Body of pancreas (tissue), 4 donors: ENCODE measurements around the gene RASA4.
"Not testable (repeated sequence)": the region's sequence is repeated elsewhere in the genome, so short reads cannot be mapped to it uniquely, and the experiment has no call there.

Experiments used
- POLR2A ChIP-seq, 3 donors: fragments of 450-650 bp; IDR thresholded peaks; one replicate each; pipeline ENCODE4 v1.6.1; 2016; ENCODE audit warnings: antibody characterized with exemption in 3 of 3, mild to moderate bottlenecking in 2 of 3
- TF ChIP-seq, protein P1 (sequence below), 7 experiments: fragments of 450-650 bp in 4 of 7; fragments of 200-600 bp in 3 of 7; sonication (generic) in 3 of 7; IDR thresholded peaks; one replicate each; pipeline ENCODE4 v1.5.1; 2016 to 2019; ENCODE audit warnings: antibody characterized with exemption in 7 of 7

DNA sequence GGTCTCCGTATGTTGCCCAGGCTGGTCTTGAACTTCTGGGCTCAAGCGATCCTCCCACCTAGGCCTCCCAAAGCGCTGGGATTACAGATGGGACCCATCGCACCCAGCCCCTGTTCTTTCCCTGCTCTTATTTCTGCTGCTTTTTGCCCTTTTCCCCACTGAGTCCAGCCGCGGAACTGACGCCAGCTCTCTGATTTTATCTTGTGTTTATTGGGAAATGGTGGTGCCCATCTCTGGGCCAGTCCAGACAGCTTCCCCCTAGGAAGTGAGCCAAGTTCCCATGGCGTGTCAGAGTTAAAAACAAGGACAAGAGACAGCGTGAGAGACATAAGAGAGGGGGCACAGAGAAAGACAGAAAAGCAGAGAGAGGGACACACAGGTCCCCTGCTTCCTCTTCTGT is 14.1 kb upstream of the RASA4 start:
- TF ChIP-seq POLR2A (IDR thresholded peaks at IDR 0.05), result not testable (repeated sequence)
- TF ChIP-seq, protein P1, sequence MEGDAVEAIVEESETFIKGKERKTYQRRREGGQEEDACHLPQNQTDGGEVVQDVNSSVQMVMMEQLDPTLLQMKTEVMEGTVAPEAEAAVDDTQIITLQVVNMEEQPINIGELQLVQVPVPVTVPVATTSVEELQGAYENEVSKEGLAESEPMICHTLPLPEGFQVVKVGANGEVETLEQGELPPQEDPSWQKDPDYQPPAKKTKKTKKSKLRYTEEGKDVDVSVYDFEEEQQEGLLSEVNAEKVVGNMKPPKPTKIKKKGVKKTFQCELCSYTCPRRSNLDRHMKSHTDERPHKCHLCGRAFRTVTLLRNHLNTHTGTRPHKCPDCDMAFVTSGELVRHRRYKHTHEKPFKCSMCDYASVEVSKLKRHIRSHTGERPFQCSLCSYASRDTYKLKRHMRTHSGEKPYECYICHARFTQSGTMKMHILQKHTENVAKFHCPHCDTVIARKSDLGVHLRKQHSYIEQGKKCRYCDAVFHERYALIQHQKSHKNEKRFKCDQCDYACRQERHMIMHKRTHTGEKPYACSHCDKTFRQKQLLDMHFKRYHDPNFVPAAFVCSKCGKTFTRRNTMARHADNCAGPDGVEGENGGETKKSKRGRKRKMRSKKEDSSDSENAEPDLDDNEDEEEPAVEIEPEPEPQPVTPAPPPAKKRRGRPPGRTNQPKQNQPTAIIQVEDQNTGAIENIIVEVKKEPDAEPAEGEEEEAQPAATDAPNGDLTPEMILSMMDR (IDR thresholded peaks at IDR 0.05), result not testable (repeated sequence)
